PFSK-1 (cell line): Measurements from ENCODE around the gene TFPT.

Source experiments
- FOXP2 ChIP-seq: optimal IDR thresholded peaks from 2 replicates; pipeline ENCODE3; 2011; ENCODE audit warnings: borderline replicate concordance, control low read depth, inconsistent platforms; ENCODE audit not compliant: insufficient read depth; ENCODE audit errors: extremely low read length, extremely low read depth
- POLR2AphosphoS5 ChIP-seq: IDR thresholded peaks from 2 replicates; pipeline ENCODE4 v1.6.1; 2012; ENCODE audit warnings: low read depth, mild to moderate bottlenecking, control low read depth, low read length, moderate library complexity
- REST ChIP-seq, 2 experiments: IDR thresholded peaks; 2 replicates each; pipeline versions ENCODE4 v1.6.1 to v1.8.0; 2011 to 2012; ENCODE audit warnings: low read depth in 2 of 2, low read length in 2 of 2, control low read depth in 1 of 2, inconsistent platforms in 1 of 2, mild to moderate bottlenecking in 1 of 2, moderate library complexity in 1 of 2; ENCODE audit not compliant: insufficient read depth in 1 of 2
- SIN3A ChIP-seq: IDR thresholded peaks from 2 replicates; pipeline ENCODE4 v1.6.1; 2012; ENCODE audit warnings: mild to moderate bottlenecking, low read length, moderate library complexity, borderline replicate concordance; ENCODE audit not compliant: insufficient read depth
- TAF1 ChIP-seq: IDR thresholded peaks from 2 replicates; pipeline ENCODE4 v1.6.1; 2012; ENCODE audit warnings: low read length, control low read depth, borderline replicate concordance; ENCODE audit not compliant: insufficient read depth

TFPT gene

GRCh38 chr19:54152878-54153524 lies 37.5 kb upstream of the TFPT start:
- TF ChIP-seq POLR2AphosphoS5 = 0 out of 2 replicates have a peak, but pooled peaks have one; percentile 8
- TF ChIP-seq REST (IDR thresholded peaks at IDR 0.05; ENCODE audit: insufficient read depth in 1 of 2, low read depth in 2 of 2, low read length in 2 of 2) = no peak
- no peak for TF ChIP-seq FOXP2

- no peak for TF ChIP-seq REST (IDR thresholded peaks at IDR 0.05; ENCODE audit: insufficient read depth in 1 of 2, low read depth in 2 of 2, low read length in 2 of 2)
- no peak for TF ChIP-seq FOXP2
- no peak for TF ChIP-seq TAF1
- no peak for TF ChIP-seq SIN3A
- TF ChIP-seq POLR2AphosphoS5 = no peak; the same call in 1 of the 2 replicates
Observed at GRCh38 chr19:54152267-54152666, 36.8 kb upstream of the TFPT start.

- no peak for TF ChIP-seq POLR2AphosphoS5
Observed at GRCh38 chr19:54151362-54152035, 36.0 kb upstream of the TFPT start.

- no peak for TF ChIP-seq REST (IDR thresholded peaks at IDR 0.05; ENCODE audit: insufficient read depth in 1 of 2, low read depth in 2 of 2, low read length in 2 of 2)
- no peak for TF ChIP-seq SIN3A
- no peak for TF ChIP-seq FOXP2
- TF ChIP-seq POLR2AphosphoS5 = no peak
- TF ChIP-seq TAF1 = no peak
Observed at GRCh38 chr19:54149021-54149812, 33.8 kb upstream of the TFPT start.

- TF ChIP-seq REST (IDR thresholded peaks at IDR 0.05; ENCODE audit: insufficient read depth in 1 of 2, low read depth in 2 of 2, low read length in 2 of 2) (no peak), SIN3A (no peak), TAF1 (no peak), POLR2AphosphoS5 (no peak), FOXP2 (no peak)
Observed at GRCh38 chr19:54148158-54148557, 32.7 kb upstream of the TFPT start.
